GM18508 (cell line): Measurements from ENCODE around the gene PCYT2.

Source experiments
- ATAC-seq: cut with Tn5 transposase; IDR thresholded peaks from one replicate; pipeline ENCODE4 v1.9.1; 2021; ENCODE audit warnings: moderate number of reproducible peaks; ENCODE audit not compliant: insufficient read depth, unreplicated experiment

The PCYT2 gene

GRCh38 chr17:81914103-81914850 is 3.1 kb upstream of the PCYT2 start:
- no peak for ATAC-seq

DNA sequence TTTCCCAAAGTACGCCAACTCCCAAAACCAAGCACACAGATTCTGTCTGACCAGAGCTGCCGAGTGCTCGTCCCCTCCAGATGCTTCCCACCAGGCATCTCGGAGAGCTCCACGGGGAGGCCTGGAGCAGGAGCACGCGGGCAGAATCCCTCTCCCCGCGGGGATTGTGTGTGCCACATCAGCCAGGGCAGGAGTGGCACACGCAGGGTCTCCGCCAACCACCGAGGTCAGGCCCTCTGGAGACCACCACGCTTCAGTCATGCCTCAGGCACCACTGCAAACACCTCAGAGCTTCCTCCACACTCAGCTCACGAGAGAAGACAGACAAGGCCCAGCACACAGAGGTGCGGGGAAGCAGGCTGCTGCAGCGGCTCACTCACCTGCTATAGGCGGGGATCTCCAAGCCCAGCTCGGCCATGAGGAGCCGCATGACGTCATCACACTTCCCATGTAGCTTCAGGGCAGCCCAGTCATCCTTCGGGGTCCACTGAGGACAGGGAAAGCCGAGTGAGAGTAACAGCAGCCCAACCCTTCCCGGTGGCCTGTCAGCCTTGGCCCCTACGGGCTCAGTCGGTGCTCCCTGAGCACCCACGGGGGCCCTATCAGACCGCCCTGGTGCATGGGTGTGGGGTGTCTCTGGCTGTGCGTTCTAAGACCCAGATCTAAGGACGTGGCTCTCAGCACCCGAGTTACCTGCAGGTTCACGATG is 2.3 kb upstream of the PCYT2 start:
- ATAC-seq, result no peak

GRCh38 chr17:81912441-81913309 is 1.5 kb upstream of the PCYT2 start:
- no peak for ATAC-seq

DNA sequence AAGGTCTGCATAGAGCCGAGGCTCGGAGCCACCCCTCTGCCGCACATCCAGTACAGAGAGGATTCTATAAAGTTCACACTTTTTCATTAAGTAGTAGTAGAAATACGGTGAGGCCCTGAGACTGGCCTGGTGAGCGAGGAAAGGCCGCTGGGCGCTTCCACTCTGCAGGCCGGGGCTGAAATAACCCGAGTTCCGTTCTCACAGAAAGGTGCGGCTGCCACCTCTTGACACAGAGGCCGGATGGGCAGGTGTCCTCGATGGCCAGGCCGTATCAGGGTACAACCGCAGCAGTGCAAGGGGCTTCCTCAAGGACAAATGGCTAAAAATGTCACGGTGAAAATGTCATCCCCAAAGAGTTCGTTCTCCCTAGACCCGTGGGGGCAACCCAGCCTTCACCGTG is 770 bp upstream of the PCYT2 start:
- ATAC-seq, result no peak

DNA sequence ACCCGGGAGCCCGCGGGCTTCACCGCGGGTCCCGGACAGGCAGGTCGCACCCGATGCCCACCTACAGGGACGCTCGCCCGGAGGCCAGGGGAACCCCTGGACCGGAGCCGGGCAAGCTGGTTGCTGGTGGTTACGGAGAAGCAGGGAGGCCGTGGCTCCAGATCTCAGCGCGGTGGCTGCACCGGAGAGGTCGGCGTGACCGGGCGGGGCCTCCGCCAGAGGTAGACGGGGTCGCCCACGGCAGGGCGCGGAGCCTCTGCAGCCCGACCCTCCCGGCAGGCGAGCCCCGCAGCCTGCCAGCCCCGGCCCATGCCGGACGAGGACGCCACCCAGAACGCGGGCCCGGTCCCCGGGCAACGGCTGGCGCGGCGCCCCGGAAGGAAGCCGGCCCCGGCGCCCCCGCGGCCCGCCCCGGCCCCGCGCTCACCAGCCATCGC is 341 bp downstream of the PCYT2 start:
- no peak for ATAC-seq

- no peak for ATAC-seq
Observed at GRCh38 chr17:81909966-81910839, 996 bp downstream of the PCYT2 start.

DNA sequence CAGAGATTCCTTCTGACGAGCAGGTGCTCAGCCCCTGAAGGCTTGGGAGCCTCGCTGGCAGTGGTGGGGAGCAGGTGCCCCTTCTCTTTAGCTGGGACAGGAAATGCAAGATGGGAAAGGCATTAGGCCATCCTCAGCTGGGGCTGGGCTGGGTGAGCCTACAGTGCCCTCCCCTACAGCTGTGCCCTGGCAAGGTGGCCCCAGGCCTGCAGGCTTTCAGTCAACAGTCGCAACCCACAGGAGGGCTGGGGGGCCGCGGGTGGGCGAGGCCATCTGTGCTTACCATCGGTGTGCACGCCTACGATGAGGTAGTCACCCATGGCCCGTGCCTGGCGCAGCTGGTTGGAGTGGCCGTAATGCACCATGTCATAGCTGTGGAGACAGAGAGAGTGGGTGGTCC is 2.0 kb downstream of the PCYT2 start:
- ATAC-seq, result no peak

DNA sequence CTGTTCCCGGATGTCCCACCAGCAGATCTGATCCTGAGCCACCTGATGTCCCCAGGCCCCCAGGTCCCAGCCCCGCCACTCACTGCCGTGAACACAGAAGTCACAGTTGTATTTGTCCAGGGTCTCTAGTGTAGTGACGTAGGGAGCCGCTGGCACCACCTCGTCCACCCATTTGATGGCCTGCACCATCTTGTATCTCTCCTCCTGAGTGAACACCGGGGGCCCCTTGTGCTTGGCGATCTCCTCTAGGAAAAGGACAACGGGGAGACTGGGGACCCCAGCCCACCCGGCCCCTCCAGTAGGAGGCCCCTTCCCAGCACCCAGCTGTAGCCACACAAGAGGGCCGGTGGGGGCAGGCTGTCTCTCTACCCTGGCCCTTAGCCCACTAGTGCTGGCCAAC is 2.4 kb downstream of the PCYT2 start:
- no peak for ATAC-seq

DNA sequence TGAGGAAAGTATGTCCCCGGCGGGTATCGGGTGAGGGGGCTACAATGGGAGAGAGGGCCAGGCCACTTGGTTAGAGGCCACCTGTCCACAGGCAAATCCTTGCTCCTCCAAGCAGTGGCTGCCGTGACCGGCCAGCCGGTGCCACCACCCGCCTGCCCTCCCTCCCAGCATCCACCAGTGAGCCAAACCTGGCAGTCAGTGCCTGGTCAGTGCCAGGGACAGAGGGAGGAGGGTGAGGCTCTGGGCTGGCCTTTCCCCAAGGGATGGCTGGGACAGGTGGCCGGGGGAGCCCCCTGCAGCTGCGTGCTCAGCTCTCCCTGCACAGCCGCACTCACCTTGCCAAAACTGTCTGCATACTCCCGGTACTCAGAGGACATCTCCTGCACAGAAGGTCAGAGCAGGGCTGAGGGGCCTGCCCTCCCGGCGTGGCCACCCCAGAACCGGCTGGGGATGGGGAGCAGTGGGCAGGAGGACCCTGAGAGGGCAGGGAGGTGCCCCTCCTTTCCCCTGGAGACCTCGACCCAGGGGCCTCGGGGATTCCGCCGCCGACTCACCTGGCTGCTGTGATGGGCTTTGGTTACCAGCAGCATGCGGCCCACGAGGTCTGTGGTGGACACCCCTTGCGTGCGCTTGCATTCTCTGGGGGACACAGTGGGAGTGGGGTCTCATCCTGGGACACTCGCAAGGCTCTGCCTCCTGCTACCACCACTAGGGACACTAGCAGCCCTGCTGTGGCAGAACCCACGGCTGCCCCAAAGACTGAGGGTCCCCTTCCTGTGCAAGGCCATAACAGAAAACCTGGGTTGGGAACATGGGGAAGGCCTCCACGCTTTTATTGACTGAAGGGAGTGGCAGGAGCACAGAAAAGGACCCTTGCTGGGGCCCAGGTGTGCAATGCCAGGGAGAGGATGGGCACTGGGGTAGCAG is 3.7 kb downstream of the PCYT2 start:
- ATAC-seq, result no peak

GRCh38 chr17:81906476-81907218 is 4.6 kb downstream of the PCYT2 start:
- no peak for ATAC-seq

DNA sequence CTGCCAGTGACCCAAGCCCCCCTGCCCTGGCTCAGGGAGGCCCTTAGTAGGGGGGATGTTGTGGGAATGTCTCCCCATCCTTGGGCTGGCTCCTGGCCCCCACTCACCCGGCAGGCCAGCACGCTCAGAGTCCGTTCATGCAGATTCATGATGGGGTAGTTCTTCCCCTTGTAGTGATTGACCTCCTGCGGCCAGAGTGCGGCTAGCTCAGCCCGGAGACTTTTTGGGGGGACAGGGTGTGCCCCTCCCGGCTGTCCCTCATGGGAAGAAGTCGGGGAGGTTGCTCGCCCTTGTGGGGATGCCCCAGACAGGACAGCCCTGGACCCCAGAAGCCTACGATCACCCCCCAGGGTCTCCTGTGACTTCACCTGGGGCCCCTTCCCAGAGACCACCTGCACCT is 5.2 kb downstream of the PCYT2 start:
- ATAC-seq, result no peak

- no peak for ATAC-seq
Observed at GRCh38 chr17:81905424-81905875, 5.7 kb downstream of the PCYT2 start.

- ATAC-seq, result no peak
Observed at GRCh38 chr17:81904600-81905423, 6.4 kb downstream of the PCYT2 start.

DNA sequence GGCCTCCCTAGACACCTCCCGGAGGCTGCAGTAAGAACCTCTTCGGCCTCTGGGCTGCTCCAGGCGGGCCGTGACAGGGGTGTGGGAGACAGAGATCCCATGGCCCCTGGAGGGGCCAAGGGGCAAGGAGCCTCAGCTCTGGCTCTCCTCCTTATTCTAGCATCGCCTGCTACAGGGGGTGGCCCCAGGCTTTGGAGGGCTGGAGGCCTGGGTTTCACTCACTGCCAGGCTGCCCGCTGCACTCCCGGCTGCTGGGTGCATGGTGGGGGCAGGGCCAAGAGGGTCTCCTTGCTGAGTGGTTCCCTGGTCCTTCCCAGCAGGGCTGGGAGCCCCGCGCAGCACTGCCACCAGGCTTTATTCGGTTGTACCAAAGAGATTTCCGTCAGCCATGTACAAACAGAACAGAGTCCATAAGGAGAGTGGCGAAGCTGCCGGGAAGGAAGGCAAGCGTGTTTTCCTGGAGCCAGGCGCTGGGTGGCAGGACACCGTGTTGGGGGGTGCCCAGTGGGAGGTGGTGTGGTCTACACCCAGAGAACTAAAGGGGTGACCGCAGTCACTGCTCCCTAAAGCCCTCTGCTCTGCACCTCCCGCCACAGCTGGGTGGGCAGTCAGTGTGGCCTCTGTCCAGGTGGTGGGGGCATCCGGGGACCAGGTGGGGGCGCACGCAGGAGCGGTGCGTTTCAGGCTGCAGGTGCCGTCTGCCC is 7.2 kb downstream of the PCYT2 start:
- ATAC-seq, result no peak

DNA sequence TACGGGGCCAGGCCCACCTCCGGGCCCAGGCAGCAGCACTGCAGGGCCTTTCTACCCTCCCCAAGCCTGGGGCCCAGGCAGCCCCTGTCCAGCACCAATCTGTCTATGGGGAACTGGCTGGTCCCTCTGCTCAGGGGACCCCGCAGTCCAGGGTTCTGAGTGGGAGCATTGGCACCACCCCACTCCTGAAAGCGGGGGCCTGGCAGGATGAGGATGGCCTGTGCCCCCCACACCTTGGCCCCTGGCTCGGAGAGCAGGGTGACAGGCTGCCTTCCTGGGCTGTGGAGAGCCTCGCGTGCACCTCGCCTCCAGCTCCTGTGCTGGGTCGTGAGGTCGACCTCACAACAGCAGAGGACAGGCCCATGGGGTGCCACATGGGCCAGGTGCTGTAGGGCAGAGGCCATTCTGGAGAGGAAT is 7.8 kb downstream of the PCYT2 start:
- ATAC-seq, result no peak

GRCh38 chr17:81902653-81903414 is 8.4 kb downstream of the PCYT2 start:
- ATAC-seq, result no peak
